ENCODE measurements around the gene FGD4.
"Not testable (repeated sequence)": the region's sequence is repeated elsewhere in the genome, so short reads cannot be mapped to it uniquely, and the experiment has no call there.

Gene FGD4

DNA sequence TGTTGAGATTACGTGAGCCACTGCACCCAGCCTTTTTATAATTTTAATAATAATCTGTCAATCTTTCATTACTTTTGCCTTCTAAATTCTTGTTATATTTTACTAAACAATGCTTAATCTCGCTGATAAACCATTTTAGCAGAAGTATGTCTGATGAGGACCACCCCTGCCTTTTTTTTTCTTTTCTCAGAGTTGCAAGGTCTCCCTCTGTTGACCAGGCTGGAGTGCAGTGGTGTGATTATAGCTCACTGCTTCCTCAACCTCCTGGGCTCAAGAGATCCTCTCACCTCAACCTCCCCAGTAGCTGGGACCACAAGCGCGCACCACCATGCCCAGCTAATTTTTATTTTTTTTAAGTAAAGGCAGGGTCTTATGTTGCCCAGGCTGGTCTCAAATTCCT, 161.2 kb downstream of the FGD4 start:
- no peak for DNase-seq (ENCODE audit: low read depth in 3 of 3)

DNA sequence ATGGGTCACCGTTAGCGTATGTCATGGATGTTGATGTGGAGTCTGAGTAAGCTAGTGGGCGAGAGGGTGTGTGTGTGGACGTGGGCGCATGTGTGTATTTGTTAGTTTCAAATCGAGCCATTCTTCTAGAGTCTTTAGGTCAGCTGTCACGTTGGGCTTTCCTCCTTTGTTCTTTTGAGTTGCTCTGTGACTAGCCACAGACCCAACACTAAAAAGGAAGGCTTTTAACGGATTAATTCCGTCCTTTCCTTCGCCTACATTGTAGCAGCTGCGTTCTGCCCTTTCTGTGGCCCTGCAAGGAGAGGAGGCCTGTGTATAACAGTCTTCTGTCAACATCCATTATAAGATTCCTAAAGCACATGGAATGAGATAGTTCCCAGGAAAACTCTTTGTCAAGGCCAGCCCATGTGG, 162.6 kb downstream of the FGD4 start:
- no peak for DNase-seq (ENCODE audit: low read depth in 3 of 3)

DNA sequence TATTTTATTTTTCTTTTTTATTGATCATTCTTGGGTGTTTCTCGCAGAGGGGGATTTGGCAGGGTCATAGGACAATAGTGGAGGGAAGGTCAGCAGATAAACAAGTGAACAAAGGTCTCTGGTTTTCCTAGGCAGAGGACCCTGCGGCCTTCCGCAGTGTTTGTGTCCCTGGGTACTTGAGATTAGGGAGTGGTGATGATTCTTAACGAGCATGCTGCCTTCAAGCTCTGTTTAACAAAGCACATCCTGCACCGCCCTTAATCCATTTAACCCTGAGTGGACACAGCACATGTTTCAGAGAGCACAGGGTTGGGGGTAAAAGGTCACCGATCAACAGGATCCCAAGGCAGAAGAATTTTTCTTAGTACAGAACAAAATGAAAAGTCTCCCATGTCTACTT, 163.1 kb downstream of the FGD4 start:
- not testable (repeated sequence) for DNase-seq (ENCODE audit: low read depth in 3 of 3)

DNA sequence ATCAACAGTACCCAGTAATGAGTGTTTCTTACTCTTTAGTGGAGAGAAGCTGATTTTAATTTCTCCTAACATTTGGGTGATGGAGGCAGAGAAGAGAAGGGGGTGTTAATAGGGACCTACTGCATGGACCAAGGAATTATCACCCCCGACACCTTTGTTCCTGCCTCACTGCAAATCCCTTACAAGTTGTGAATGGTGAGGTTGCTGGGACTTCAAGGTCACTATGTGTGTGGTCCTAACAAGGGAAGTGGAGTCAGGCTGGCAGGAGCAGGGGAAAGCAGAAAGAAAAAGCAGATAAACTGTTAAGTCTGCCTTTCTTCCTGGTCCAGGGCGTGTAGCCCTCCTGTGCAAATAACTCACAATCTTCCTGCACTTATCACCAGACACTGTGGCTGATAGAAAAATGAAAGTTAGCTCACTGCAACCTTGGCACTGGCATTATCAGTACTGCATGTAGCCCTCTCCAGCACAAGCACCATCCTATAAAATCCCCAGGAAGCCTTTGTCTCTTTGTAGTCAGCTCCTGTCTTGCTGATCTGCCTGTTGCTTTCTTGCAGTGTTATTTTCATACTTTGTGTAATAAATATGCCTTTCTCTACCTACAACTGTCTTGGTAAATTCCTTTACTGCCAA, 167.4 kb downstream of the FGD4 start:
- DNase-seq (ENCODE audit: low read depth in 3 of 3) = no peak

DNA sequence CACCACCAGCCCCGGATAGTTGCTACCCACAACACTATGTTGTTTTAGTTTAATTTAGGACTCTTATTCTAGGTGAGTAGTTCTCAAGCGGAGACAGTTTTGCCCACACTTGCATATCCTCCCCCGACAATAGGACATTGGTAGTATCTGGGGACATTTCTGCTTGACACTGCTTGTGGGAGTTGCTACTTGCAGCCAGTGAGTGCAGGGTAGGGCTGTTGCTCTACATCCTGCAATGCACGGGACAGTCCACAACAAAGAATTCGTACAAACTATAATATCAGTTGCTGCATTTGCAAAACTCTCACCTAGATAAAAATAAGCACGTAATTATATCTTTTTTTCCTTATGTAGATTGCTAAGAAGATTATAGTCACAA, 167.9 kb downstream of the FGD4 start:
- no peak for DNase-seq (ENCODE audit: low read depth in 3 of 3)

DNA sequence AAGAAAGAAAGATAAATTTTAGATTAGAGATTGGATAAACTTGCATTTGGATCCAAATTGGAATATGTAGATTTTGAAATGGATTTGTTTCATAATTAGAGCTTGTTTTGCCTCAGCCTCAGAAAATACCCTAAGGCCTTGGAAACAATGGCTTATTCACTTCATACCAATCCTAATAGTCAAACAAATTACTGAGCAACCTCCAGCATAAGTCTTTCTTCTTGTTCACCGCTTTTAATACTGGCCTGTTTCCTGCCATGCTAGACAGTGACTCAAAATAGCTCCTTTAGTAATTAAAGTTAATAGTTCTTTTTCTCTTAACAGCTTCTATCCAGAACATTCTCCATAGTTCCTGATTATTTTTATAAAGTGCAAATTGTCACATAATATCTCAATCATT, 168.9 kb downstream of the FGD4 start:
- DNase-seq (ENCODE audit: low read depth in 3 of 3) = no peak

DNA sequence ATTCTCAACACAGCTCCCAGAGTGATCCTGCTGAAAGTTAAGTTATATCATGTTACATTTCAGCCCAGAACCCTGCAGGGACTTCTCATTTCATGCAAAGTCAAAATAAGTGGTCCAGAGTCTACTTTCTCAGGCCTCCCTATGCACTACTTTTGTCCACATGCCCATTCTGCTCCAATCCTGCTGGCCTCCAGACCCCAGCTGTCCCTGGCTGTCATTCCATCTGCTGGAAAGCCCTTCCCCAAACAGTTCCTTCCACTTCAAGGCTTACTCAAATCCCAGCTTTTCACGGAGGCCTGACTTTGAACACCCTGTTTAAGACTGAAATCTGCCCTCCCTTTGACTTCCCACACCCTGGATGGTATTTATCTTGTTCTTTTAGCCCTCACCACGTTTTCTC, 169.9 kb downstream of the FGD4 start:
- DNase-seq (ENCODE audit: low read depth in 3 of 3) = no peak

DNA sequence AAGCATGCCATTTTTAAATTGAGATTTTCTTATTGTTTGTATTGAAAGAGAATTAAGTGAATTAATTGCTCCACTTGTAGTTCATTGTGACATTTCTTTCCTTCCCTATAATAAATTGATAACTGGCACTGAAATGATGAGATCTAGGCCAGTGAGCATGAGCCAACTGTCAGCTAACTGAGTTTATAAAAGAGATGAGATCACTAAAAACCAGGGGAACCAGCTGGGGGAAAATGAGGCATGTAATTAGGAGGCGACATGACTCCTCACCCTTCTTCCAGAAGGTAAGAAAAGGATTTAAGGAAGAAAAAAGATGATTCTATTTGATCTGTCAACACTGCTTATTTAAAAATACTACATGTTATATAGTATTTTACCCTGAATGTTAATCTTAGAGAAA, 175.2 kb downstream of the FGD4 start:
- no peak for DNase-seq (ENCODE audit: low read depth in 3 of 3)

DNA sequence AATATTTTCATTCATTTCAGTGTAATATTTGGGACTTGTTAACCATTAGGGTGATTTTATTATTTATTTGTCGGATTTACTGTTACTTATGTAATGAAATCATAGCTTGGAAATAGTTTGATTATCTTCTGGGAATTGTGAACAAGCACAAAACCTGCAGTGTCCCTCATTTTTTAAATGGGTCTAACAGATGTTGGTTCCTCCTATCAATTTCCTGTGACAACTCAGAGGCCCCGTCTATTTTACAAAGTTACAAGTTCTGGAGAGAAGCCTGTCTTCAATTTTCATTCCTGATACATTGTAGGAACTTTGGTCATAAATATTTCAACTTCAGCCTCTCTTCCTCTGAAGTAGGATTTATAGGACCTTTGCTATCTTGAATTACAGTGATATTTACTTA, 178.0 kb downstream of the FGD4 start:
- DNase-seq (ENCODE audit: low read depth in 3 of 3) = no peak

DNA sequence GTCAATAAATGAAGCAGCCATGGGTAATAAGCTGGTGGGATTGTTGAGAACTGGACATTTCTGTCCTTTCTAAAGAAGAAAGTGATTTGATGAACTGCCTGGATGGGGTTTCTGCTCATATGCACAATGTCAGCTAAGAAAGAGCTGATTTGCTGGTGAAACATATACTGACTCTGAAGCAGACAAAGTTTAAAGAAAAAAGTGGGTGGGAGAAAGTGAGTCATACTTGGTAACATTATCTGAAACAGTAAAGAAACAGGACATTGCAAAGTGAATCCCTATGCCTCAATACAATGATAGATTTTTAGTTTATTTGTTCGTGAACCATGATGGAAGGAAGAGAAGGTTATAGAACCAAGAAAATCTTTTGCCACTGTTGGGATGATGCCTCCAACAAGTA, 184.2 kb downstream of the FGD4 start:
- DNase-seq (ENCODE audit: low read depth in 3 of 3) = no peak

DNA sequence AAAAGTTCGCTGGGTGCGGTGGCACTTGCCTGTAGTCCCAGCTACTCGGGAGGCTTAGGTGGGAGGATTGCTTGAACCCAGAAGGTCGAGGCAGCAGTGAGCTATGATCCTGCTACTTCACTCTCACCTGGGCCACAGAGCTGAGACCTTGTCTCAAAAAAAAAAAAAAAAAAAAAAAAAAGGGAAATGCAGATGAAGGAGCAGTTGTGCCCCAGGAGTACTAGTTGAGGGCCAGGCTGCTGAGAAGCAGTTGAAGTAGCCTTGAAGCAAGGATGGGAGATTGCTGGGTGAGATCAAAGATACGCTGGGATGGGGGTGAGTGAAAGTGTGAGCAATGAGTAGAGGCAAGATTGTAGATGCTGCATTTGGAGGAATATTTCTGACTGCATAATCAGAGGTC, 186.3 kb downstream of the FGD4 start:
- no peak for DNase-seq (ENCODE audit: low read depth in 3 of 3)

DNA sequence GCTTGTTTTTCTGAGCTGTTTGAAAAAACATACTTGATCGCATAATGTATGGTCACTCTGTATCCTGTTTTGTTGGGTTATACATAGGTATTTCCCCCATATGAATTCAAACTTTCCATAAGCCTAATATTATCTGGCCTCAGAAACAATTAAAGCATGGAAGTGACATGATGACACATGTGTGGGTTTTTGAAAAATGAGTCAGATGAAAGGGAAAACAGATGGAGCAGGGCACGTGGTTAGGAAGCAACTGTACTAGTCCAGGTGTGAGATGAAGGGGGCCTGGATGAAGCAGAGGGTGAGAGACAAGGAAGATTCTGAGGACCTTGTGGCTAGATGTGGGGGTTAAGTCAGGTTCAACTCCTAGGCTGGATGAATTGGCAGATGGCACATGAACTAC, 187.0 kb downstream of the FGD4 start:
- no peak for DNase-seq (ENCODE audit: low read depth in 3 of 3)

DNA sequence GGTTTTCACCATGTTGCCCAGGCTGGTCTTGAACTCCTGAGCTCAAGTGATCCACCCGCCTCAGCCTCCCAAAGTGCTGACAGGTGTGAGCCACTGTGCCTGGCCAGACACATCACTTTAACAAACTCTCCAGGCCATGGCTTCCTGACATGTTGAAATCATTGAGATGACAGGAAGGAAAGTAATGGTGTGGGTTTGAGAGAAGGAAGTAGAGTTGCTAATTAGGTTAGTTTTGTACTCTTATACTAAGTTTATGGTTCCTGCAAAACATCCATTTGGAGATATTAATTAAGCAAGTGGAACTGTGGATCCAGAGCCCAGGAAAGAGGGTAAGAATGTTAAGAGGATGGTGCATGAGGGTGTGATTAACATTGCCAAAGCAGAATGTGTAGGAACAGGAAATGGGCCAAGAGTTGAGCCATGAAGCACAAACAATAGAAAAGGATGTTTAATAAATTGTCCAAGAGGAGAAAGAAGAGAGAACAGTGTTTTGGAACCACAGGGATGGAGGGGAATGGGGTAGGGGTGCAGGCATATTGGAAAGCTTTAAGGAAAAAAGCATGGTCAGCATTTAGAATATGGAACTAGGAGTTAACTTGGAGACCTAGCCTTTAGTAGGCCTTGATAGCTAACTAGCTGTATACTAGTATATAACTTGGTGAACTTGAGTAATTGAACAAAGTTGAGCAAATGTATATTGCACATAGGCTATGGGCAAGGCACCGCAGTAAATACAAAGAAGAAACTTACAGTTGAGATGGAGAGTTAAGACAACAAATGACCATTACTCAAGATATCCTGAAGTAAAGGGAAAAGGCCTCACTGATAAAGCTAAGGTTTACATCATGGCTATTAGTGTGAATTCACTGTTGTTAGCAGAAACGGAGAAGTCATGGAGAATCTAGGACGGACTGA, 188.5 kb downstream of the FGD4 start:
- DNase-seq (ENCODE audit: low read depth in 3 of 3) = no peak

DNA sequence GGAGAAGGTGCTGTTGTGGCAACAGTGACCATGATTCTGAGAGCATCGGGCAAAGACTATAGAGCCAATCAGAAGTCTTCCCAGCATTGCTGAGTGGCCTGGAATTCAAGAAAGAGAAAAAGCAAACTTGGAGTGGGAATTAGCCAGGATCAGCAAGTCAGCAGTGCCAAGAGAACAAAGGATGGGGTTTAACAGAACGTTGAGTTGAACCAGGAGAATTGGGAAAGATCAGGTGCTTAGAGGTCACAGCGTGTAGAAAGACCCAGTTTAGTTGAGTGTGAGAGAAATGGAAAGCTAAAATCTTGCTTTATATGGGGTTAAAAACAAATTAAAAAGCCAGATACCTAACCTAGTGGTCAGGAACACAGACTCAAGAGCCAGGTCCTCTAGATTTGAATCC, 189.2 kb downstream of the FGD4 start:
- no peak for DNase-seq (ENCODE audit: low read depth in 3 of 3)

DNA sequence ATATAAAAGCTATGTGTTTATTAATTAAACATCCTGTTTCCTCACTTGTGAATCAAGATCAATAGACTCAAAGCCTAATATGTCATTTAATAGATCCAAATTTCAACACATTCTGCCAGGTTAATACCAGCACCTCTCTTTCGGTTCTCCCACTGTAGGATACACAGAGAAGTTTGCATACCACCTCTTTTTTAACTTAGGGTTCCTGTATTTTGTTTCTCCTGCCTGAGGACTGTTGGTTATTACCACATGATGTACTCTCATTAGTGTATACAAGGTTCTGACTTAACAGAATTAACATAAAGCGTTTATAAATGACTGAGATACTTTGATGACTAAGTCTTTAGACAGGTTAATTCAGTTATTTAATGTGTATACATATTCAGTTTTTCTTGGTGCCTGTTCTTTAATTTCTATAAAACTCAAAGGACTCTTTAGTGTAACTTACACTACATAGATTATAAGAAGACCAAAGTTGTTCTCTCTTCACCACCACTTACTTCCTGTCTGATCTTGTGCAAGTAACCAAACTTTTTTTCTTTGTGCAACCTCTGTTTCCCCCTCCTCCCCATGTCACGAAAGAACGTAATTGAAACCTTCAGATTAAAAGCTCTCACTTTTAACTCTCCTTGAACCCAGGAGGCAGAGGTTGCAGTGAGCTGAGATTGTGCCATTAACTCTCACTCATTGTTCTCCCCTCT, 190.0 kb downstream of the FGD4 start:
- no peak for DNase-seq (ENCODE audit: low read depth in 3 of 3)

DNA sequence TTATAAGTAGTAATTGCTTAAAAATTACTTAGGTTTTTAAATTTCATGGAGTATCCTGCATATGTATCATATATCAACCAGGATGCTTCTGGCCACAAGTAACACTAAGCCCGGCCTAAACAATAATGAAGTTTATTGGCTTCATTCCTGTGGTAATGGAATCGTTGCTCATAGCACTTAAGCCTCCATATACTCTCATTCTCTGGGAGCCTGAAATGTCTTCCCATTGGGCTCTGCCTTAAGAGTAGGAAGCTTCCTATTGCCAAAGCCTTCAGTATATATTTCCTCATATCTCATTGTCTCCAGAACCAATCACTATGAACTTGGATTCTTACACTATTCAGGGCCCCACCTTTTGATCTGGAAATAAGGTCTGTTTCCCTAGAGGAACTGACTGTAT, 195.9 kb downstream of the FGD4 start:
- DNase-seq (ENCODE audit: low read depth in 3 of 3) = no peak

DNA sequence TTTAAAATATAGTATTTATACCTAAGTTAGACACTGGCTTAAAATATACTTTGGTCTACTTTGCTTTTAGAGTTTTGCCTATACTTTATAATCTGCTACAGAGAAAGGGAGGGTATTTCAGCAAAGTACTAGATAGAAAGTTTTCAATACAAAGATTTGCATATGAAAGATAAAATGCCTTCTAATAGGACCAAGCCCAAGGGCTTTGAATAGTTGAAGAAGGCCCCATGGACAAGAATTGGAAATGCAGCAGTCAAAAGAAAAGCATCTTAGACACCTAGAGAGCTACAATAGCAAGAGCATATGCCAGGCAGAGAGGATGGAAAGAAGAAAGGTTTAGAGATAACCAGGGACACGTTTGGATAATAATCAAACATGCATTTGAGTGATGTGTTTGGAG, 196.7 kb downstream of the FGD4 start:
- no peak for DNase-seq (ENCODE audit: low read depth in 3 of 3)

DNA sequence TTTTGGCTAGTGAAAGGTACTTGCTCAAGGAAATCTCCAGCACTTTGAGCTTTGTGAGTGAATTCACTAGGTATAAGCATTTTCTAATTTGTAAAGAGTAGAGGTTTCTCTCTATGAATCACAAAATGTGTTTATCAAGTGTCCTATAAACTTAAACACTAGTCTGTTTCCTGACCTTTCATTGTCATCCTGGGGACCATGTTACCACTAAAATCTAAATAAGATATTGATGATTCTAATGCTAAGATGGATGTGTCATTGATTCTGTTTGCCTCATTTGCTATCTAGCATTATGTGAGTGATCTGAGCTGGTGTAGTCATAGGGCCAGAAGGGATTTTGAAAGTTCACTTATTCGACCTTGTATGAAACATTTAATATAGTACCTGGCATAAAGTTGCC, 199.3 kb downstream of the FGD4 start:
- no peak for DNase-seq (ENCODE audit: low read depth in 3 of 3)

DNA sequence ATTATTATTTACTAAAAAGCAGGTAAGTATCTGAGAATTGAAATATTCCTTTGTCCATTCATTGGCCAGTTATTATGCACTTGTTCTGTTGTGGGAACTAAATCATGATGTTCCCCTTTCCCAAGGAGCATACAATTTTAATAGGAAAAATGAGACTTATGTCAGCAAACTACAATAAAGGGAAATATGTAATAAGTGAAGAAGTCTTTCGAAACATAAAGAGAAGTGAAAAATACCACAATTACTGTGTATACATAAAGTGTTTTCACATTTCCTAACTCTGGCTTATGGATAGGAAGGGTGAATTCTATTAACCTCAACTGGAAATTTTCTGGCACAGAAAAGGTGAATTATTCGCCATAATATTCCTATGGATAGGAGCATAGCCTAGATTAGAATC, 201.3 kb downstream of the FGD4 start:
- DNase-seq (ENCODE audit: low read depth in 3 of 3) = no peak

DNA sequence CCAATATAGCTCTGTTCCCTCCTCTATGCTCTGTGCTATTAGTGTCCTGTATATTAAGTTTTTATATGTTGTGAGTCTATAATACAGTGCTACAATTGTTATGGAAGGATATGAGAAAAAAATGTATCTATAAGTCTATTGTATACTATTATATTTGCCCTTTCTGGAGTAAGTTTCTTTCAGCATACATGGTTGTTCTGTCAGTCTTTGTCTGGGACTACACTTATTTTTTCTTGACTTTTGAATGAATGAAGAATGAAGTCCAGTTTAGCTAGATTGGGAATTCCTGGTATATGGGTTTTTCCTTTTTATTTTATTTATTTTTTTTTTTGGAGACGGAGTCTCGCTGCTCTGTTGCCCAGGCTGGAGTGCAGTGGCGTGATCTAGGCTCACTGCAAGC, 203.7 kb downstream of the FGD4 start:
- DNase-seq (ENCODE audit: low read depth in 3 of 3) = no peak

DNA sequence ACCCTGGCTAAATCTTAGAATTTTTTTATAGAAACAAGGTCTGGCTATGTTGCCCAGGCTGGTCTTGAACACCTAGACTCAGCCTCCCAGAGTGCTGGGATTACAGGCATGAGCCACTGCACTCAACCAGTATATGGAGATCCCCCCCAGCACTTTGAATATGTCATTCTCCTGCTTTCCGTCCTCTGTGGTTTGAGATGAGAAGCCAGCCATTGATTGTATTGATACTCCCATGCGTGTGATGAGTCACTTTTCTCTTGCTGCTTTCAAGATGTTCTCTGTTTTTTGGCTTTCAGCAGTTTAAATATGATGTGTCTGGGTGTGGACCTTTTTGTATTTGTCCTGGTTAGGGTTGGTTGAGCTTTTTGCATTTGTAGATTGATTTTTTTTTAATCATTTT, 204.5 kb downstream of the FGD4 start:
- DNase-seq (ENCODE audit: low read depth in 3 of 3) = peak in 1 of 3 experiments; percentile 6

DNA sequence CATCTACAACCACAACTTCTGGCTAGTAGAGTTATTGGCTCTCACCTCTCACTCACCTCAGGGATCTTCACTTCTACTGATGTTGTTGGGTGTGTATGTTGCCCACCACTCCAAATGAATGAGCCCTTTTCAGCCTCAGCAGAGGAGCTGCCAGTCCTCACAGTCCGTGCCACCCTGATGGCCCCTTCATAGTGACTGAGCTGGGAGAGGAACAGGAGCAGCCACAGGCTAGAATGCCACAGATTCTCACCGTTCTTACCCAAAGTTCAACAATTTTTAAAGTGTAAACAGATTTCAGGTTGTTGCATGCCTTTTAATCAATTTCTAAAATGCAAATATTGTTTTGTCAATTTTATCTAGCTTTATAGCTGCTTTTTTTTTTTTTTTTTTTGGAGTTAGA, 205.2 kb downstream of the FGD4 start:
- DNase-seq (ENCODE audit: low read depth in 3 of 3) = no peak
